HFFc6 (cell line): ENCODE measurements around the gene ASPRV1. TPM values are rescaled to one million over a fixed set of nuclear protein-coding genes. Genes with fewer than 3 reads are reported as not detected.
"Not testable (repeated sequence)": the region's sequence is repeated elsewhere in the genome, so short reads cannot be mapped to it uniquely, and the experiment has no call there.

Experiments used
- DNase-seq: peaks from one replicate; pipeline ENCODE4 v3.0.0-alpha.2; 2018
- H3K27ac Mint-ChIP-seq: 2 replicates; pipeline ENCODE4 v1.8.0; 2020; ENCODE audit warnings: mild to moderate bottlenecking, mixed read lengths
- H3K27me3 Mint-ChIP-seq: 2 replicates; pipeline ENCODE4 v1.8.0; 2021; ENCODE audit warnings: mild to moderate bottlenecking, moderate library complexity, mixed read lengths; ENCODE audit not compliant: insufficient read depth
- H3K36me3 Mint-ChIP-seq: 2 replicates; pipeline ENCODE4 v1.8.0; 2021; ENCODE audit warnings: low read depth, mixed read lengths
- H3K4me1 Mint-ChIP-seq: 2 replicates; pipeline ENCODE4 v1.8.0; 2020; ENCODE audit warnings: low read depth, mixed read lengths
- H3K4me3 Mint-ChIP-seq: 2 replicates; pipeline ENCODE4 v1.8.0; 2020; ENCODE audit warnings: mild to moderate bottlenecking, moderate library complexity, mixed read lengths
- H3K9me3 Mint-ChIP-seq: 2 replicates; pipeline ENCODE4 v1.8.0; 2020; ENCODE audit warnings: mild to moderate bottlenecking, mixed read lengths
- CTCF ChIP-seq: fragments of 200-600 bp; sonication (generic); IDR thresholded peaks from 2 replicates; pipeline ENCODE4 v1.5.0; 2021; ENCODE audit warnings: antibody characterized with exemption, mild to moderate bottlenecking
- total RNA-seq, 6 experiments: library from RNA; stranded (reverse); fragmentation: NEBNext Ultra II Directional; extraction: Animal tissue kit (Norgen Biotek cat#: 25700); gene quantifications; 2 replicates in 1 of 6; 3 replicates in 5 of 6; pipeline ENCODE4 v1.2.3, GENCODE V29; 2021

ASPRV1 gene
- total RNA-seq, 6 experiments from 2014 or later, result 0.07 to 0.15 TPM; not detected in 4

GRCh38 chr2:69952336-69953115, 8.9 kb downstream of the ASPRV1 start:
- Mint-ChIP-seq H3K27ac (no peak overlapping the region), H3K4me3 (no peak overlapping the region), H3K27me3 (peaks cover 26% of the 10 kb centered on the region), H3K36me3 (no peaks in the 10 kb centered on the region), H3K4me1 (peaks cover 9% of the 10 kb centered on the region), H3K9me3 (no peaks in the 10 kb centered on the region)
- no peak for TF ChIP-seq CTCF
- no peak for DNase-seq

GRCh38 chr2:69950671-69951070, 10.8 kb downstream of the ASPRV1 start:
- not testable (repeated sequence) for DNase-seq, H3K4me3 Mint-ChIP-seq, H3K9me3 Mint-ChIP-seq, H3K27ac Mint-ChIP-seq, H3K36me3 Mint-ChIP-seq
- peaks cover 27% of the 10 kb centered on the region for H3K4me1 Mint-ChIP-seq
- peaks cover 13% of the 10 kb centered on the region for H3K27me3 Mint-ChIP-seq

- no peaks in the 10 kb centered on the region for H3K36me3 Mint-ChIP-seq
- H3K9me3 Mint-ChIP-seq, result no peaks in the 10 kb centered on the region
- no peak for DNase-seq
- H3K4me1 Mint-ChIP-seq, result peaks cover 31% of the 10 kb centered on the region
- no peak for TF ChIP-seq CTCF
- no peak overlapping the region for H3K4me3 Mint-ChIP-seq
- H3K27ac Mint-ChIP-seq, result no peak overlapping the region
- H3K27me3 Mint-ChIP-seq, result peaks cover 10% of the 10 kb centered on the region
These were observed 11.2 kb downstream of the ASPRV1 start for GRCh38 chr2:69950241-69950640.

GRCh38 chr2:69948963-69949645, 12.3 kb downstream of the ASPRV1 start:
- Mint-ChIP-seq H3K9me3 (no peaks in the 10 kb centered on the region), H3K4me3 (no peak overlapping the region), H3K4me1 (peaks cover 32% of the 10 kb centered on the region), H3K27me3 (peaks cover 7% of the 10 kb centered on the region), H3K36me3 (no peaks in the 10 kb centered on the region), H3K27ac (no peak overlapping the region)
- DNase-seq, result no peak
- no peak for TF ChIP-seq CTCF

- Mint-ChIP-seq H3K27me3 (peaks cover 7% of the 10 kb centered on the region), H3K9me3 (no peaks in the 10 kb centered on the region), H3K4me1 (peaks cover 32% of the 10 kb centered on the region), H3K36me3 (peaks cover 1% of the 10 kb centered on the region), H3K4me3 (no peak overlapping the region), H3K27ac (no peak overlapping the region)
- DNase-seq, result no peak
- TF ChIP-seq CTCF, result no peak
These were observed 13.1 kb downstream of the ASPRV1 start for GRCh38 chr2:69948032-69948962.
